Measurements from ENCODE around the gene XDH.
A peak's percentile ranks its signal among the peaks of the same experiment; 100 is the strongest.

XDH gene

GRCh38 chr2:31402388-31402787 is 12.2 kb downstream of the XDH start:
- DNase-seq (ENCODE audit: low read depth) = no peak

GRCh38 chr2:31401580-31401979 is 13.0 kb downstream of the XDH start:
- DNase-seq (ENCODE audit: low read depth) = peak; percentile 95

DNA sequence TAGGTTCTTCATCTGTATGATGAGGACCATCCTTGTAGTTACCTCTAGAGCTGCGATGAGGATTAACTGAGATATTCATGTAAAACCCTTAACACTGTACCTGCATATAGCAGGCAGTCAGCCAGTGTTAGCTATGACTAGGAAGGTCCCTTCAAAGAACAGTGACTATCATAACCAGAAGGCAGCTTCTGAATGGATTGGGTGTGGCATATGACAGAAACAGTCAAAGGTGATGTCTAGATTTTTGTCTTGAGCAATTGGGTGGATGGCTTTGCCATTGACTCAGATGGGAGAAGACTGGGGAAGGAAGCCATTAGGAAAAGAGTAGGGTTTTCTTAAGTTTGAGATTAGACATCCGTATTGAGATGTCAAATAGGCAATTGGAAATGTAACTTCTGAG is 15.7 kb downstream of the XDH start:
- no peak for DNase-seq (ENCODE audit: low read depth)

GRCh38 chr2:31397094-31397493 is 17.4 kb downstream of the XDH start:
- no peak for DNase-seq (ENCODE audit: low read depth)

- no peak for DNase-seq (ENCODE audit: low read depth)
Measured at GRCh38 chr2:31390324-31390723, 24.2 kb downstream of the XDH start.

DNA sequence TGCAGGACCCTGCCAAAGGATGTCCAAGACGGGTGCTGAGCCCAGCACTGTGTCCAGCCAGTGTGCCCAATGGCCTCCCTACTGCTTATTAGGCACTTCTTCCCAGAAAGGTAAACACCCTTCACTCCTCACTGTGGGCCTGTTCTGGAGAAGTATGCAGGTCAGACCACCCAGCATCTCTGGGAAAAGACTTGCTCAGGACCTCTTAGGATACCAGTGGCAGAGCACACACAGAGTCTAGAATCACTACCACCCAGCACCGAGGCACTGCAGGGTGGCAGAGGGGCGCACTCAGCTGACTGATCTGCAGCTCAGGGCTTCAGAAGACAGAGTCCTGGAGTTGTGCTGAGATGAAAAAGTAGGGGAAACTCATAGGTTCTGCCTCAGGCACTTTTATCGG is 25.8 kb downstream of the XDH start:
- no peak for DNase-seq (ENCODE audit: low read depth)

- DNase-seq (ENCODE audit: low read depth) = no peak
Measured at GRCh38 chr2:31387850-31388249, 26.7 kb downstream of the XDH start.

DNA sequence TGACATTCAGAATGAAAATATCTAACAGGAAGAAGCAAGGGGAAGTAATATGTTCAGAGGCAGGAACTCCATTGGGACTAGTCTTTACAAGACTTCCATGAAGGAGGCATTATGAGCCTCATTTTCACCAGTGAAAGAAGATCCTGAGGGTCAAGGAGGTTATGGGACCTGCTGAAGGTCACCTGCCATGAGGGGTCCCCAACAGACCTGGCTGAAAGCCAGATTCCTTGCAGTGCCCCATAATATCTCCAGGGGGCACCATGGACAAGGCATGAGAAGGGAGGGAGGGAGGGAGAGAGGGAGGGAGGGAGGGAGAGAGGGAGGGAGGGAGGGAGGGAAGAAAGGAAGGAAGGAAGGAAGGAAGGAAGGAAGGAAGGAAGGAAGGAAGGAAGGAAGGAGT is 27.9 kb downstream of the XDH start:
- DNase-seq (ENCODE audit: low read depth) = no peak

- no peak for DNase-seq (ENCODE audit: low read depth)
Measured at GRCh38 chr2:31386172-31386571, 28.4 kb downstream of the XDH start.

DNA sequence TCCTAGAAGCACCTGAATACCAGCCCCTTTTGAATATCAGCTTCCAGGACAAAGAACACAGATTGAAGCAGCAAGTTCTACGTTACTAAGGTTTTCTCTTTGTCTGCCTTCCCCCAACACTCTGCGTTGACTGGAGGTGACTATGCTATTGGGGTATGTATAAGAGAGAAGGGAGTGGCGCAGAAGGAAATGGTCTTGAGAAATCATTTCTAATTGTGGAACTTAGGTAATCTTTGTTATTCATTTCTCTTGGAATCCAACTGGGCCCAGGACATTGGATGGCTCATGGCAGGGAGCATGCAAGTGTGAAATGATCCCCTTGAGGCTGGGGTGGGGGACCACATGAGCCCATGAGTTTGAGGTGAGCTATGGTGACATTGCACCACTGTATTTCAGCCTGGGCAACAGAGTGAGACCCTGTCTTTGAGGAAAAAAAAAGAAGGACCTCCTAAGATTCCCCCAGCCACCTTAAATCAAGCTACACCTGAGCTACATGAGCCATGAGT is 29.7 kb downstream of the XDH start:
- DNase-seq (ENCODE audit: low read depth) = peak; percentile 84

DNA sequence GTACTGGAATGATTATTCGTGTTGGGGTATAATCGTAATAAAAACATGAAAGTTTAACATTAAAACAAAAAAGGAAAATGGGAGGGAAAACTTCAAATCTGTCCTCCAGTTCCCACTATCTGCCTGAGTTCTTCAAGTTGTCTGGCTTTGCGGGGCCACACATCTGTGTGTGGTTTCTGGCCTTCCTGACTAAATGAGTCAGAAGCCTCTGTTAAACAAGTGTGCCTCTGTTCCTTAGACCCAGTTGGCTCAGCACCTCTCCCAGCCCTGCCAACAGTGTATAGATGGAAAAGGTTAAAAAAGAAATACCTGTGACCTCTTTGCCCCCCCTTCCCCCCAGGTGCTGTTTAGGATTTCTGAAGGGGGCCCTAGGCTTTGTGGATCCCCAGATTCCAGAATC is 30.2 kb downstream of the XDH start:
- peak; percentile 67 for DNase-seq (ENCODE audit: low read depth)

DNA sequence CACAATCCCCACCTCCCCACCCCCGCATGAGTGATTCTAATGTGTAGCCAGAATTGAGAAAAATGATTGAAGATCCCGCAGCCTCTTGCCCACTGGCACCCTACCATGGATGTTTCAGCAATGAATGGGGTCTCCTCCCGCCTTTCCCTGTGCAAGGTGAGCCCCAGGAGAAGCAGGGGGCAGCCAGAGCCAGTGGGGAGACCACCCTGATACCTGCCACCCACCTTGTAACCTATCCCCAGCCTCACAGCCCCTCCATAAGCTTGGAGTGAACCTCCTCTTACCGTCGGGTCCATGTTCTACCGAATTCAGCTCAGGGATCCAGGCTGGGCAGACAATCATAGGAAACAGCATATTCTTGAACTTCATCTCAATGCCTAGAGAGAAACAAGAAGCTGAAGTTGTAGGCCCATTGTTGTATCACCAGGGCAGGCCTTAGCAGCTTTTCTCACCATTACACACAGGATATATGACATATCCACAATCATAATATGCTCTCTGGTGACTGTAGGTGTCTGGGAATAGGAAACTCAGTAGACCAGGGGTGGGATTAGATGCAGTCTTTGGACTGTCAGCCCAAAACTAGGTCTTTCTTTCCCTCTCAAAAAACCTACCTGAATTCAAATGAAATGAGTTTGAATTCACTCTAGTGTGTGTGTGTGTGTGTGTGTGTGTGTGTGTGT is 30.9 kb downstream of the XDH start:
- no peak for DNase-seq (ENCODE audit: low read depth)

GRCh38 chr2:31382452-31383120 is 32.0 kb downstream of the XDH start:
- DNase-seq (ENCODE audit: low read depth) = no peak

DNA sequence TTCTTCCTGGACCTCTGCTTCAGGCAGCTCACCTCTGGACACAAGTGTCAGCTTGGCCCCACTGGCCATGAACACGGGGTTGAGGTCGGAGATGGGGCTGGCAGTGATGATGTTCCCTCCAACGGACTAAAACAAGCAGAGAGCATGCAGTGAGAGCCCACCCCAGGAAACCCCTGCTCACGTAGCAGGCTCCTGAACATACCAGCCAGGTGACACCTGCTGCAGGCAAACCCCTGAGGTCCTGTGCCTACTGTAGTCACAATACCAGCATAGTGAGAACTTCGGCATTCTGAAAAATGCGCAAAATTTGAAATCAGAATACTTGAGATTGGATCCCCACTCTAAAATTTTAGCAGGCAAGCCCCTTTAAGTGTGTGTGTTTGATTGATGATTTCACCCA is 32.9 kb downstream of the XDH start:
- DNase-seq (ENCODE audit: low read depth) = no peak

GRCh38 chr2:31380243-31380642 is 34.3 kb downstream of the XDH start:
- DNase-seq (ENCODE audit: low read depth) = no peak

GRCh38 chr2:31379747-31380146 is 34.8 kb downstream of the XDH start:
- DNase-seq (ENCODE audit: low read depth) = no peak

DNA sequence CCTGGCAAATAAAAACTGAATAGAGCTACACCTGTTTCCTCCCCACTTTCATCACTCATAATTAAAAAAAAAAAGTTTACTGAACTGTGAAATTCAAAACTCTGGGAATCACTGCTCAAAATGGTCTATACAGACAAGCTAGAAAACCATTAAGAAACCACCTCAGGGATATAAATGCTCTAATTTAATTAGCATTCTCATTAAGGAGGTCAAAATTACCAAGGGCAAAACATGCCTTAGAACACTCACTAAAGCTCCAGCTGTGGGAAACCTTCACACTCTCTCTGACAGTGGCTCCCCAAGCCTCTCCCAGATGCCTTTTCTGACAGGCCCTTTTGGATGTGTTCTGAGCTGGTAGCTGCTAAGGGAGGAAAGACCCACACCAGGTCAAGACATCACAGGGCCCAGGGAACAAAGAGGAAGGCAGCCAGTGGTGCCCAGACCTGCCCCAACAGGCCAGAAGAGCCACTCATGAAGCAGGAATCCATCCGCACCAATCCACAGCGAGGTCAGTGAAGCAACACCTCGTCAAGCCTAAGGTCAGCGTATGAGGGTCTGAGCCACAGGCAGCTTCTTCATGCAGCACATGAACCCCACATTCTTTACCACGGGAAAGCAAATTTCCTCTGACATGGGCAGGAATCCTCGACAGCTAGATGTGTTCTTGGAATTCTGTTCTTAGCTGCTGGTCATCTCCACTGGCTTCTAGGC is 35.6 kb downstream of the XDH start:
- DNase-seq (ENCODE audit: low read depth) = no peak

GRCh38 chr2:31378389-31378788 is 36.2 kb downstream of the XDH start:
- no peak for DNase-seq (ENCODE audit: low read depth)

DNA sequence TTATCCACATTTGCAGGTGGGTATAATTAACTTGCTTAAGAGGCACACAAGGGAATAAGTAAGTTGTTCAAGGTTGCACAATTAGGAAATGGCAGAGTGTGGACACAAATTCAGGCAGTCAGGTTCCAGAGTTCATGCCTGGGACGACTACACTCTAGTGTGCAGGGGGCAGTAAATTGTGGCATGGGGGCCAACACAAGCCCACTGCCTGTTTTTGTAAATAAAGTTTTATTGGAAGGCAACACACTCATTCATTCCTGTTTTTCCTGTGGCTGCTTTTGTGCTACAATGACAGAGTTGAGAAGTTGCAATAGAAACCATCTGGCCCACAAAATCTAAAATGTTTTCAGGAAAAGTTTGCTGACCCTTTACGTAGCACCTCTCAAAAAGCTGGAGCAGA is 41.4 kb downstream of the XDH start:
- no peak for DNase-seq (ENCODE audit: low read depth)

GRCh38 chr2:31372097-31372496 is 42.4 kb downstream of the XDH start:
- DNase-seq (ENCODE audit: low read depth) = no peak

DNA sequence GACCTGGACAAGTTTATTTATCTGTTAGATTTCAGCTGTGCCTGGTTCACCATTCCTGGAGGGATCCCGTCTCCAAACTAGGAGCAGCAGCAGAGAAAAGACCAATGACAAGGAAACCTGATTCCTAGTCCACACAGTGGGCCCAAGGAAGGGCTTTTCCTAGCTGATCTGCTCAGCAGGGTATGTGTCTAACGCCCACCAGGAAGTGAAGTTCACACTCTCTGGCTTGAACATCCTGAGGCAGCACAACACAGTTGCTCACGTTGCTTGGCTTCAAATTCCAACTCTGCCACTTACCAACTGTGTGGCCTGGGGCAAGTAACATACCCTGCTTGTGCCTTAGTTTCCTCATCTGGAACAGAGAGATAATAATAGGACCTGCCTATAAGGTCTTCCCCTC is 42.9 kb downstream of the XDH start:
- no peak for DNase-seq (ENCODE audit: low read depth)

- DNase-seq (ENCODE audit: low read depth) = no peak
Measured at GRCh38 chr2:31366733-31367132, 47.8 kb downstream of the XDH start.

DNA sequence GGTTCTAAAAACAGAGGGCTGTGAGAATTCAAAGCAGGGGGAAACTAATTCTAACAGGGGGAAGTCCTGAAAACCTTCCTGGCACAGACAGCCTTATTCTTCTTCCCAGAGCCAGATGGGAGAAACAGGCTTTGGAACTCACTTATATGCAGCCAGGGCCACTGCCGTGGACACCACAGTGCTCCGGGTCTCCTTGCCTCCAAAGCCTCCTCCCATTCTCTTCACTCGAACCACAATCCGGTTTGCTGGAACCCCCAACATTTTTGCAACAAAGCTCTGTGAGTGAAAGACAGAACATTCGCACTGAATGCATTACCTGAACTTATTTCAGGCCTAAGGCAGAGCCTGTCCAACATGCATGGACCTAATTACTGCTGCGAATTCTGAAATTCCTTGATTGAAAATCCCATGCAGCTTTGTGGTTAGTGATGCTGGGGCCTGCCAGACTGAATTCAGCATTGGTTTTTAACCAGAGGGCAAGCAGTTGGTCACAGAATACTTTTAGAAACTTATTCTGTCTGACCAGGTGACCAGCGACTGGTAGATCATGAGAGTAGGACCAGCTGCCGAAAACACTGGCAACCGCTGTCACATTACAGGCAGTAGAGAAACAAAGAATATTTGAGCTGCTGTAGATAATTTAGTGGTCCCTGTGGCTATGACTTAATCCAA is 48.6 kb downstream of the XDH start:
- no peak for DNase-seq (ENCODE audit: low read depth)

Measured in GM04503 (cell line).